Activated CD4-positive, alpha-beta memory T cell treated with anti-CD3 and anti-CD28 coated beads, Interleukin-2, amount 10 ng/mL, durations not matched to agents 7 days and 5 days (primary cell): Measurements from ENCODE around the gene FILIP1. TPM values are rescaled to one million over a fixed set of nuclear protein-coding genes. Genes with fewer than 3 reads are reported as not detected.

Source experiments
- total RNA-seq, 2 experiments: library from RNA; stranded (reverse); gene quantifications; one replicate each; pipeline ENCODE4 v1.2.3, GENCODE V29; 2021

FILIP1 gene
- total RNA-seq, 2 experiments from 2014 or later: not detected

Other genes with a start within 250 kb of the FILIP1 start
- 100 to 1,000 TPM; 469 to 471 TPM for gene COX7A2, start 250.0 kb downstream of the FILIP1 start, total RNA-seq
- 10 to 100 TPM; 60.1 to 60.4 TPM for gene TMEM30A, start 209.0 kb downstream of the FILIP1 start, total RNA-seq
- gene SENP6, start 108.1 kb upstream of the FILIP1 start, total RNA-seq: 10 to 100 TPM; 58.6 to 59.2 TPM